Vagina (tissue), 2 donors: Measurements from ENCODE around the gene CDCA8. TPM values are rescaled to one million over a fixed set of nuclear protein-coding genes. Genes with fewer than 3 reads are reported as not detected.
A peak's percentile ranks its signal among the peaks of the same experiment; 100 is the strongest.

Experiments used
- DNase-seq, 2 donors: peaks; one replicate each; pipeline ENCODE4 v3.0.0-alpha.2; 2017; ENCODE audit errors: extremely low spot score in 2 of 2
- H3K27ac ChIP-seq: fragments of 200-600 bp; sonication (generic); one replicate; pipeline ENCODE4 v1.5.1; 2019
- H3K27me3 ChIP-seq: fragments of 200-600 bp; sonication (generic); one replicate; pipeline ENCODE4 v1.5.1; 2019
- H3K36me3 ChIP-seq, 2 donors: fragments of 200-600 bp; sonication (generic); one replicate each; pipeline ENCODE4 v1.5.1; 2017 to 2019
- H3K4me1 ChIP-seq: fragments of 200-600 bp; sonication (generic); one replicate; pipeline ENCODE4 v1.5.1; 2019
- H3K4me3 ChIP-seq, 2 donors: fragments of 200-600 bp; sonication (generic); 1 replicate in 1 of 2; 2 replicates in 1 of 2; pipeline ENCODE4 v1.5.1; 2016 to 2019
- H3K9me3 ChIP-seq: fragments of 200-600 bp; sonication (generic); one replicate; pipeline ENCODE4 v1.5.1; 2019
- CTCF ChIP-seq, 3 experiments: fragments of 450-650 bp in 2 of 3; fragments of 200-600 bp in 1 of 3; sonication (generic) in 1 of 3; IDR thresholded peaks; one replicate each; pipeline ENCODE4 v1.5.1; 2017 to 2019; ENCODE audit warnings: antibody characterized with exemption in 3 of 3, mild to moderate bottlenecking in 2 of 3, moderate library complexity in 2 of 3
- POLR2A ChIP-seq, 2 donors: fragments of 450-650 bp; IDR thresholded peaks; one replicate each; pipeline ENCODE4 v1.6.1; 2017; ENCODE audit warnings: antibody characterized with exemption in 2 of 2, mild to moderate bottlenecking in 2 of 2, moderate library complexity in 2 of 2
- POLR2AphosphoS5 ChIP-seq, 2 donors: sonication (generic); formaldehyde crosslinking; IDR thresholded peaks; one replicate each; pipeline ENCODE4 v1.9.0; 2017; ENCODE audit warnings: antibody characterized with exemption in 2 of 2, mild to moderate bottlenecking in 2 of 2, low read depth in 1 of 2; ENCODE audit not compliant: insufficient read depth in 1 of 2
- intact Hi-C: fragments of 100-400 bp; cut with DNase I; formaldehyde crosslinking; loops from one replicate; pipeline ENCODE4 v1.15.1; 2023
- total RNA-seq: library from RNA; depleted of rRNA; stranded (reverse); fragments of >200 nt; gene quantifications from one replicate; pipeline ENCODE4 v1.2.3, GENCODE V29; 2016

CDCA8 gene
- total RNA-seq, 1 donor from 2014 or later, result 2.2 TPM

GRCh38 chr1:37691497-37692077, 729 bp upstream of the CDCA8 start:
- H3K4me3 ChIP-seq, result peak overlapping the region; percentile 53 to 67
- no peaks in the 10 kb centered on the region for H3K27me3 ChIP-seq
- TF ChIP-seq CTCF (IDR thresholded peaks at IDR 0.05), result no peak
- no peak for TF ChIP-seq POLR2AphosphoS5 (IDR thresholded peaks at IDR 0.05; ENCODE audit: insufficient read depth in 1 of 2, low read depth in 1 of 2)
- no peak for TF ChIP-seq POLR2A (IDR thresholded peaks at IDR 0.05)
- peaks cover 0 to 10% of the 10 kb centered on the region in 2 donors for H3K36me3 ChIP-seq
- no peak for DNase-seq
- H3K9me3 ChIP-seq, result no peaks in the 10 kb centered on the region
- intact Hi-C loops, result no loop called here
- peaks cover 34% of the 10 kb centered on the region for H3K4me1 ChIP-seq
- H3K27ac ChIP-seq, result peak overlapping the region; percentile 72

GRCh38 chr1:37692834-37693175, 489 bp downstream of the CDCA8 start:
- peaks cover 0 to under 1% of the 10 kb centered on the region in 2 donors for H3K36me3 ChIP-seq
- no peaks in the 10 kb centered on the region for H3K27me3 ChIP-seq
- intact Hi-C loops, result no loop called here
- peaks cover 34% of the 10 kb centered on the region for H3K4me1 ChIP-seq
- peak overlapping the region; percentile 53 to 67 for H3K4me3 ChIP-seq
- H3K9me3 ChIP-seq, result no peaks in the 10 kb centered on the region
- DNase-seq, result no peak
- H3K27ac ChIP-seq, result no peak overlapping the region
- no peak for TF ChIP-seq POLR2AphosphoS5 (IDR thresholded peaks at IDR 0.05; ENCODE audit: insufficient read depth in 1 of 2, low read depth in 1 of 2)
- no peak for TF ChIP-seq CTCF (IDR thresholded peaks at IDR 0.05)
- no peak for TF ChIP-seq POLR2A (IDR thresholded peaks at IDR 0.05)

GRCh38 chr1:37697090-37697489, 4.8 kb downstream of the CDCA8 start:
- Histone ChIP-seq H3K36me3 (no peaks in the 10 kb centered on the region), H3K9me3 (no peaks in the 10 kb centered on the region), H3K4me3 (no peak overlapping the region), H3K4me1 (peaks cover 5% of the 10 kb centered on the region), H3K27ac (no peak overlapping the region), H3K27me3 (no peaks in the 10 kb centered on the region)
- intact Hi-C loops, result no loop called here
- no peak for DNase-seq
- TF ChIP-seq POLR2AphosphoS5 (IDR thresholded peaks at IDR 0.05; ENCODE audit: insufficient read depth in 1 of 2, low read depth in 1 of 2) (no peak), POLR2A (IDR thresholded peaks at IDR 0.05) (no peak), CTCF (IDR thresholded peaks at IDR 0.05) (no peak)

GRCh38 chr1:37697737-37698136, 5.4 kb downstream of the CDCA8 start:
- no peaks in the 10 kb centered on the region for H3K27me3 ChIP-seq
- H3K9me3 ChIP-seq, result no peaks in the 10 kb centered on the region
- no peak overlapping the region for H3K27ac ChIP-seq
- no peak overlapping the region for H3K4me3 ChIP-seq
- peaks cover 4% of the 10 kb centered on the region for H3K4me1 ChIP-seq
- no peak for DNase-seq
- TF ChIP-seq POLR2A (IDR thresholded peaks at IDR 0.05) (no peak), CTCF (IDR thresholded peaks at IDR 0.05) (no peak), POLR2AphosphoS5 (IDR thresholded peaks at IDR 0.05; ENCODE audit: insufficient read depth in 1 of 2, low read depth in 1 of 2) (no peak)
- intact Hi-C loops, result no loop called here
- no peaks in the 10 kb centered on the region for H3K36me3 ChIP-seq

GRCh38 chr1:37699147-37699546, 6.8 kb downstream of the CDCA8 start:
- intact Hi-C loops, result no loop called here
- H3K27ac ChIP-seq, result no peak overlapping the region
- H3K4me1 ChIP-seq, result no peaks in the 10 kb centered on the region

More at GRCh38 chr1:37699147-37699546, 6.8 kb downstream of the CDCA8 start:
- H3K36me3 ChIP-seq, result no peaks in the 10 kb centered on the region
- TF ChIP-seq POLR2A (IDR thresholded peaks at IDR 0.05) (no peak), CTCF (IDR thresholded peaks at IDR 0.05) (no peak), POLR2AphosphoS5 (IDR thresholded peaks at IDR 0.05; ENCODE audit: insufficient read depth in 1 of 2, low read depth in 1 of 2) (no peak)
- no peak overlapping the region for H3K4me3 ChIP-seq
- H3K27me3 ChIP-seq, result no peaks in the 10 kb centered on the region
- DNase-seq, result no peak
- no peaks in the 10 kb centered on the region for H3K9me3 ChIP-seq
